Karpas-422 (cell line): ENCODE measurements around the gene PI4KA. TPM values are rescaled to one million over a fixed set of nuclear protein-coding genes. Genes with fewer than 3 reads are reported as not detected.
"Not testable (repeated sequence)": the region's sequence is repeated elsewhere in the genome, so short reads cannot be mapped to it uniquely, and the experiment has no call there.

Experiments
- DNase-seq: peaks from one replicate; pipeline ENCODE4 v3.0.0-alpha.2; 2015
- H2AFZ ChIP-seq: fragments of 200-600 bp; sonication (generic); 2 replicates; pipeline ENCODE4 v1.6.1; 2014; ENCODE audit warnings: antibody characterized with exemption, low read length, mixed read lengths
- H3K27ac ChIP-seq: fragments of 200-600 bp; sonication (generic); 2 replicates; pipeline ENCODE4 v1.5.1; 2014; ENCODE audit warnings: mild to moderate bottlenecking, low read length, moderate library complexity
- H3K27me3 ChIP-seq: fragments of 200-600 bp; sonication (generic); 2 replicates; pipeline ENCODE4 v1.6.1; 2014; ENCODE audit warnings: low read length, mixed read lengths
- H3K36me3 ChIP-seq: fragments of 200-600 bp; sonication (generic); 2 replicates; pipeline ENCODE4 v1.6.1; 2014; ENCODE audit warnings: low read length, mixed read lengths; ENCODE audit not compliant: insufficient read depth
- H3K4me1 ChIP-seq: fragments of 200-600 bp; sonication (generic); 2 replicates; pipeline ENCODE4 v1.6.1; 2014; ENCODE audit warnings: mild to moderate bottlenecking, low read length, mixed read lengths
- H3K4me2 ChIP-seq: fragments of 200-600 bp; sonication (generic); 2 replicates; pipeline ENCODE4 v1.6.1; 2014; ENCODE audit warnings: low read length, low read depth, mild to moderate bottlenecking; ENCODE audit not compliant: poor library complexity, severe bottlenecking
- H3K4me3 ChIP-seq: fragments of 200-600 bp; sonication (generic); 2 replicates; pipeline ENCODE4 v1.5.1; 2014; ENCODE audit warnings: mild to moderate bottlenecking, antibody characterized with exemption, low read length, mixed read lengths
- H3K79me2 ChIP-seq: fragments of 200-600 bp; sonication (generic); 2 replicates; pipeline ENCODE4 v1.6.1; 2014; ENCODE audit warnings: mild to moderate bottlenecking, low read length, mixed read lengths
- H3K9ac ChIP-seq: fragments of 200-600 bp; sonication (generic); 2 replicates; pipeline ENCODE4 v1.6.0; 2014; ENCODE audit warnings: low read length
- H3K9me2 ChIP-seq: fragments of 200-600 bp; sonication (generic), shearing (Covaris generic); replicated peaks from 2 replicates; pipeline ENCODE4 v1.6.0; 2014; ENCODE audit warnings: mild to moderate bottlenecking, low read length, moderate library complexity; ENCODE audit not compliant: insufficient read depth
- H3K9me3 ChIP-seq: fragments of 300-700, 200-600 bp; sonication (generic); 2 replicates; pipeline ENCODE4 v1.6.1; 2014; ENCODE audit warnings: low read length, mixed read lengths
- H4K20me1 ChIP-seq: fragments of 200-600 bp; sonication (generic); 2 replicates; pipeline ENCODE4 v1.6.1; 2014; ENCODE audit warnings: mild to moderate bottlenecking, antibody characterized with exemption, low read length, low read depth; ENCODE audit not compliant: insufficient read depth
- total RNA-seq: library from RNA; depleted of rRNA; stranded (reverse); fragments of >200 nt; shearing (Covaris generic); gene quantifications from 2 replicates; pipeline ENCODE4 v1.2.3, GENCODE V29; 2014; ENCODE audit warnings: low replicate concordance

The PI4KA gene
- total RNA-seq, 1 experiment from 2014 or later = 80.7 TPM

- not testable (repeated sequence) for H4K20me1 ChIP-seq, H3K9me2 ChIP-seq, H3K4me2 ChIP-seq, H3K27ac ChIP-seq, H3K79me2 ChIP-seq, H3K4me3 ChIP-seq, H3K9me3 ChIP-seq, H3K36me3 ChIP-seq, H3K4me1 ChIP-seq, DNase-seq, H3K27me3 ChIP-seq, H2AFZ ChIP-seq, H3K9ac ChIP-seq
These were observed 139.9 kb downstream of the PI4KA start for GRCh38 chr22:20718727-20719126.

- H3K9me3 ChIP-seq, H3K4me3 ChIP-seq, H2AFZ ChIP-seq, H4K20me1 ChIP-seq, H3K27ac ChIP-seq, H3K4me2 ChIP-seq, H3K36me3 ChIP-seq, DNase-seq, H3K9me2 ChIP-seq, H3K9ac ChIP-seq, H3K4me1 ChIP-seq, H3K27me3 ChIP-seq, H3K79me2 ChIP-seq: not testable (repeated sequence)
These were observed 140.6 kb downstream of the PI4KA start for GRCh38 chr22:20717981-20718380.

- H3K4me2 ChIP-seq, H3K27ac ChIP-seq: not testable (repeated sequence)
These were observed 141.3 kb downstream of the PI4KA start for GRCh38 chr22:20717213-20717866.

GRCh38 chr22:20713116-20713515, 145.5 kb downstream of the PI4KA start:
- not testable (repeated sequence) for H4K20me1 ChIP-seq, H3K79me2 ChIP-seq, H3K36me3 ChIP-seq, H3K4me3 ChIP-seq, H3K9ac ChIP-seq, DNase-seq, H2AFZ ChIP-seq, H3K9me2 ChIP-seq, H3K9me3 ChIP-seq, H3K27ac ChIP-seq, H3K4me2 ChIP-seq, H3K4me1 ChIP-seq, H3K27me3 ChIP-seq

More at GRCh38 chr22:20717213-20717866, 141.3 kb downstream of the PI4KA start:
- not testable (repeated sequence) for H3K9me3 ChIP-seq, H3K27me3 ChIP-seq, H3K4me1 ChIP-seq, H3K36me3 ChIP-seq, H4K20me1 ChIP-seq, DNase-seq, H3K79me2 ChIP-seq, H2AFZ ChIP-seq, H3K9ac ChIP-seq, H3K4me3 ChIP-seq, H3K9me2 ChIP-seq

- H3K36me3 ChIP-seq, H3K4me1 ChIP-seq, H3K4me2 ChIP-seq, H3K27me3 ChIP-seq, H3K27ac ChIP-seq, H3K79me2 ChIP-seq, DNase-seq, H3K4me3 ChIP-seq, H3K9me2 ChIP-seq, H2AFZ ChIP-seq, H4K20me1 ChIP-seq, H3K9ac ChIP-seq, H3K9me3 ChIP-seq: not testable (repeated sequence)
These were observed 148.6 kb downstream of the PI4KA start for GRCh38 chr22:20709966-20710365.

GRCh38 chr22:20707549-20708118, 151.0 kb downstream of the PI4KA start:
- not testable (repeated sequence) for H3K4me3 ChIP-seq, H4K20me1 ChIP-seq, H3K9me3 ChIP-seq, H3K9me2 ChIP-seq, H3K4me2 ChIP-seq, H2AFZ ChIP-seq, H3K9ac ChIP-seq, H3K79me2 ChIP-seq, H3K27me3 ChIP-seq, H3K27ac ChIP-seq, DNase-seq, H3K36me3 ChIP-seq, H3K4me1 ChIP-seq

GRCh38 chr22:20703816-20704609, 154.6 kb downstream of the PI4KA start:
- not testable (repeated sequence) for DNase-seq, H3K9ac ChIP-seq, H3K4me1 ChIP-seq

GRCh38 chr22:20703414-20703806, 155.2 kb downstream of the PI4KA start:
- H3K9me2 ChIP-seq, H3K36me3 ChIP-seq, H3K4me1 ChIP-seq, H3K79me2 ChIP-seq, DNase-seq, H3K4me2 ChIP-seq, H3K9me3 ChIP-seq, H4K20me1 ChIP-seq, H3K9ac ChIP-seq, H3K4me3 ChIP-seq, H3K27me3 ChIP-seq, H2AFZ ChIP-seq, H3K27ac ChIP-seq: not testable (repeated sequence)

More at GRCh38 chr22:20703816-20704609, 154.6 kb downstream of the PI4KA start:
- H2AFZ ChIP-seq, H3K36me3 ChIP-seq, H3K9me3 ChIP-seq, H3K27me3 ChIP-seq, H3K4me3 ChIP-seq, H3K79me2 ChIP-seq, H3K9me2 ChIP-seq, H3K4me2 ChIP-seq, H3K27ac ChIP-seq, H4K20me1 ChIP-seq: not testable (repeated sequence)
